GM19239 (cell line): ENCODE results near the gene ZFYVE26.
"Not testable (repeated sequence)": the region's sequence is repeated elsewhere in the genome, so short reads cannot be mapped to it uniquely, and the experiment has no call there.

ENCODE experiments used
- DNase-seq: peaks from one replicate; pipeline ENCODE4 v3.0.0; 2011; ENCODE audit warnings: low spot score; ENCODE audit not compliant: insufficient read length
- FAIRE-seq: peaks from 2 replicates; lab custom pipeline; 2011; peaks lifted over from hg19 to GRCh38; lab: Jason Lieb, UNC

Gene ZFYVE26

DNA sequence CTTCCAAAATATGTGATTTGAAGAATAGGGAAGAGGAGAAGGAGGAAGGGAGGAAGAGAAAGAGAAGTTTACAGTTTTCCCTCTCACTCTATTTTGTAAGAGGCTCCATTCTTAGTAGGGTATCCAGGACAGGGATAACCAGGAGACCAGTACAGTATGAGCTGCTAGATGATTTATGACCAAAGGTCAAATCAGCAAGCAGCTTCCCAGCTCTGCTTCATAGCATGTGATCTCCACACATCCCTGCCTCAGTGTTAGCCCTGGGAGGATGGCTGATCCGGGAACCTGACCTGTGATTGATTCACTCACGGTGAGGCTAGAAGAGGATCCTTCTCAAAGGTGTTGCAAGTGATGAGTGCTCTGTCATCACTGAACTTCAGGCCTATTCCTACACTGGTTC, 98.1 kb downstream of the ZFYVE26 start:
- no peak for DNase-seq
- FAIRE-seq = no peak

- DNase-seq = no peak
- no peak for FAIRE-seq
Observed at GRCh38 chr14:67717048-67717447, 99.3 kb downstream of the ZFYVE26 start.

DNA sequence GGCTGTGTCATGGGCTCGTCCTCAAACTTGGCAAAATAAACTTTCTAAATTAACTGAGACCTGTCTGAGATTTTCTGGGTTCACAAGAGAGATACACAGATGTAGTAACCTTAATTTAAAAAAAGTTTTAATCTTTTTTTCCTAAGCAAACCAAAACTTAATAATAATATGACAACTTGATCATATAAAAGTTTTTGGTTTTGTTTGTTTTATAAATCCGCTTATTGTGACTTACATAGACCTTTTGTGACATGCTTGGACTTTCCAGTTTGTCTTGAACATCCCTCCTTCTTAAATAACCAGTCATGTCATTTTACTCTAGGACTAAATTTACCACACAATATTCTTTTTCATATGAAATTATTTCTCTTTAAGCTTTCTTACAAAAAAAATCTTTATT, 106.2 kb downstream of the ZFYVE26 start:
- DNase-seq (no peak), FAIRE-seq (no peak)

- not testable (repeated sequence) for FAIRE-seq, DNase-seq
Observed at GRCh38 chr14:67709796-67710195, 106.6 kb downstream of the ZFYVE26 start.

GRCh38 chr14:67709346-67709745, 107.0 kb downstream of the ZFYVE26 start:
- not testable (repeated sequence) for DNase-seq, FAIRE-seq

GRCh38 chr14:67705211-67705610, 111.2 kb downstream of the ZFYVE26 start:
- FAIRE-seq (no peak), DNase-seq (no peak)

DNA sequence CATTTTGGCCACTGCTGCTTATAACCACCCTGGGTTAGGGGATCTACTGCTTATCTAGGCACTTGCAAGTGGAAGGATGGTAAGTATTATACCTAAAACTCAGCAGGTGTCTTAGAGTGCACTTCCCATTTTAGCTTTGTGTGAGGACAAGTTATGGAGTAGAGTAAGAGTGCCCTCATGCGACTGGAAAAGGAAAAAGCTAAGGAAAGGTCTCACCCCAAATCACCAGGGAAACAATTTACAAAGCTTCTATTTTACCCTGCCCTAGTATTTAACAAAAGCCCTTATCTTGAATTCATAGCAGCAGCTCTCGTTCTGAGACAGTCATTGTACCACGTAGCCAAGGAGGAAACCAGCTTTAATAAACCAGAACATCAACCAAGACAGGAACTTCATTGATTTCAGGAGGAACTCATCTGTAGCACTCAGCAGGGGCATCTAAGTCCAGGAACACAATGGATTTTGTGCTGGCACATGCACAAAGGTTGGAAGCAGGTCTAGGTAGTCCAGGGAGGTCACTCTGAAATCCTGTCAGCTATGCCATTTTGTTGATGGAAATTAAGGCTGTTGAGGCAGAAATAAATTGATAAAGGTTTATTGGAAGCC, 111.8 kb downstream of the ZFYVE26 start:
- DNase-seq (peak; percentile 31), FAIRE-seq (peak; percentile 98)

GRCh38 chr14:67703997-67704396, 112.4 kb downstream of the ZFYVE26 start:
- DNase-seq (no peak), FAIRE-seq (no peak)

- not testable (repeated sequence) for DNase-seq, FAIRE-seq
Observed at GRCh38 chr14:67701492-67701891, 114.9 kb downstream of the ZFYVE26 start, which contains the start of gene RDH12. TSS of gene RDH12 (plus strand) at chr14:67701886. CDS start at chr14:67722643, 20,757 bp downstream.

DNA sequence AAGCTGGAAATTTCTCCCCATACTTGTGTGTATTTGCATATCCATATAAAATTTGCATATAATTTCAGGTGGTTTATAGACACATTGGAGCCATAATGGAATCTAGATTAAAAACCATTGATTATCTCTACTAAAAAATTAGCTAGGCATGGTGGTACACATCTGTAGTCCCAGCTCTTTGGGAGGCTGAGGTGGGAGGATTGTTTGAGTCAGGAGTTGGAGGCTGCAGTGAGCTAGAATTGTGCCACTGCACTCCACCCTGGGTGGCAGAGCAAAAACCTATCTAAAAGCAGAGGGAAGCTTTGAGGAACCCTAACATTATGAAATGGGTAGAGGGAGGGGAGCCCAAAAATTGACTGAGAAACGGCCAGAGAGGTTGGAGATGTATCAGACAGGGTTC, 118.2 kb downstream of the ZFYVE26 start:
- FAIRE-seq (no peak), DNase-seq (no peak)

DNA sequence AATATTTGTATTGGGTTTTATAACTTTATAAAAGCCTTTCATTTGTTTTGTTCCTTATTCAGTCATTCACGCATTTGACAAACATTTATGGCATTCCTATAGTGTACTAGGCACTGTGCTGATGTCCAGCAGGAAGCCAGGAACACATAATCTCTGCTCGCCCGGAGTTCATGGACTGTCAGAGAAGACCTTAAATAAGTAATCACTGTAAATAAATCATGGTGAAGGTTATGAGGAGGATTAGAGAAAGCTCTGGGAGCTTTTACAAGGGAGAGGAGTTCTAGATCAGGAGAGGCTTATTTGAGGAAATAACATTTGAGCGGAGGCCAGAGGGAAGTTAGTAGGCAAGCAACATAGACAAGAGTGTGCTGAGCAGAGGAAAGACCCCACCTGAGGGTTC, 119.4 kb downstream of the ZFYVE26 start:
- DNase-seq = no peak
- no peak for FAIRE-seq
